ENCODE data around the gene TNNT2.
A peak's percentile ranks its signal among the peaks of the same experiment; 100 is the strongest.

TNNT2 gene

DNA sequence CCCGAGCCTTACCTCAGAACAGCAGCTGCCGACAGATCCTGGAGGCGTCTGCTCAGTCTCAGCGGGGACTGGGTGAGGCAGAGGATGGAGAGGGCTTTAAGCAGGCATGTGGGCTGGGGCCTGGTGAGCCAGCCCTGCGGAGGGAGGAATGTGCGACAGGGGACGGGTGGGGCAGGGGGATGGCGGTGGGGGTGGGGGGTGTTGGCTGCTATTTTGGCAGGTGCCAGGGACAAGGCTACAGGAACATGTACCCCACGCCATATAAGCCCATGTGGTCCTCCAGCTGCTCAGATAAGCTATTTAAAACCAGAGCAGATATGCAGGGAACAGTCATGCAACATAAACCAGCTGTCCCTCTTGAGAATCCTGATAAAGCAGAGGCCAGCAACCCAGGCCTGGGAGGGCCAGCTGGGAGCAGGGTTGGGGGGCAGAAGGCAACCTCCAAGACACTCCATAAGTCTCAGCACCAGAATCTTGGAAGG lies at the start of gene TNNT2:
Gene TNNT2 (minus strand): TSS at position 70 of the 482 bp plus-strand sequence. CDS start 4,426 bp downstream, outside the sequence.
- DNase-seq: no peak

DNA sequence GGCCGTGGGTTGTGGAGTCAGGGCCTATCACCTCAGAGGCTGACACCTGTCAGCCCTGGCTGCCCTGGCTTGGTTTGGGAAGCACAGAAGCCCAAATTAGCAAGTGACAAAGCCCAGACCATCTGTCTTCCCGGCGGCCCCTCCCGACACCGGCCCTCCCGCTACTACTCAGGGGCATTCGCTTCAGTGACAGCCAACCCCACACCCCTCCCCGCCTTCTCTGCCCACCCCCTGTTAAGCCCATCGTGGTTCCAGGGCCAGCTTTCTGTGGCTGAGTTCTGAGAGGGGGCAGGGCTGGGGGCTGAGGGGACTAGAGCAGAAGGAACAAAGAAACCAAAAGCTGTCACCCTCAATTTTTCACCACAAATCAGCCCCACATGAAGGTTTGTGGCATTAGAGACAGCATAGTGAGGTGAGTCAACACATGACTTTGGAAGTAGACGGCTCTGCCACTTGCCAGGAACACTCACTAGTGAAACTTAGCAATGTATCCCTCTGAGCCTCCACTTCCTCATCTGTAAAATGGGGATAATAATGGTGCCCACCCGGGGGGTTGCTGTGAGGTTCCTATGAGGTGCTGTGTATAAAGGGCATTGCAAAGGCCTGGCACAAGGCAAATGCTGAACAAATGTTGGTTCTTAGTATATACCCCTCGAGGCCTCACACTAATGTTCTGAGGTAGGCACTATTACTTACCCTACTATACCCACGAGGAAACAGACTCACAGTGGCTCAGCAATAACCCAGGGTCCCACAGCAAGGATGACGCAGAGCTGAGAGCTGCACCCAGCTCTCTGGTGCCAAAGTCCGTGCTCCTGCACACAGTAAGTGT lies 49.2 kb upstream of the TNNT2 start:
- DNase-seq: no peak

DNA sequence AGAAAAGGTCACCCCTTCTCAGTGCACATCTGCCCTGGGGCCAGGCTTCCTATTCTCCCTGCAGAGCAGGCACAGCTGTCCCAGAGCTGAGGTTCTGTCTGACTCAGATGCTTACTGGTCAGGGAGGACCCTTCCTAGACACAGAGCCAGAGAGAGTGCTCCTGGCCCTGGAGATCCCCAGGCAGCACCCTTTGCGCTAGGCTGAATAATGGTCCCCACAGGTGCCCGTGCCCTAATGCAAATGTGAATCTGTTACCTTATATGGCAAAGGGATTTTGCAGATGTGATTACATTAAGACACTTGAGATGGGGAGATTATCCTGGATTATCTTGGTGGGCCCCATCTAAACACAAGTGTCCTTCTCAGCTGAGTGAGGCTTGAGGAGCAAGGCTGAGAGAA lies 46.7 kb upstream of the TNNT2 start:
- no peak for DNase-seq

GRCh38 chr1:201423655-201424054 lies 46.2 kb upstream of the TNNT2 start:
- DNase-seq: no peak

DNA sequence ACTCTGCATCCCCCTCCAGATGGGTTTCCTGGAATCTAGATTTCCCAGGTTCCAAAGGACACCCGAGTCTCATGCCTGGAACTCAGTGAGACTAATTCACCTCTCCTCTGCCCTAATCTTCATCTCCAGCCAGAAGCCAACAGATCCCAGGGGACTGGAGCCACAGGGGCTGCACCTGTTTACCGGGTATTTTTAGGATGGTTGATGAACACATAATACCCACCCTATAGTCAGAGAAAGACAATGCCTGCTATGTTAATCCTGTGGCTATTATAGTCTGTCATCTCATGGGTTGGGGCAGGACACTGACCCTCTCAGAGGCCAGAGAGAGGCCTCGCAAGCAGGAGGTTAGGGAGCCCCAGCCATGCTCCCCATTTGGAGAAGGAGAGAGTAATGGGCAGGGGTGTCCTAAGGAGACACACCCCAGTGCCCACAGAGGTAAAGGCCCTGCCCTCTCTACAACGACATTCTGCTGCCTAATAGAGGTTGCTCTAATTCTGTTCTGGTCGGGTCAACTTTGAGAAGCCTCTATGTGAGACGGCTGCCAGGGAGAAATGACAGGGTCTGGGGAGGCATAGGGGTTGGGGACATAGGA lies 45.1 kb upstream of the TNNT2 start:
- no peak for DNase-seq

GRCh38 chr1:201422026-201422425 lies 44.5 kb upstream of the TNNT2 start:
- no peak for DNase-seq

GRCh38 chr1:201421041-201421440 lies 43.6 kb upstream of the TNNT2 start:
- DNase-seq: no peak

DNA sequence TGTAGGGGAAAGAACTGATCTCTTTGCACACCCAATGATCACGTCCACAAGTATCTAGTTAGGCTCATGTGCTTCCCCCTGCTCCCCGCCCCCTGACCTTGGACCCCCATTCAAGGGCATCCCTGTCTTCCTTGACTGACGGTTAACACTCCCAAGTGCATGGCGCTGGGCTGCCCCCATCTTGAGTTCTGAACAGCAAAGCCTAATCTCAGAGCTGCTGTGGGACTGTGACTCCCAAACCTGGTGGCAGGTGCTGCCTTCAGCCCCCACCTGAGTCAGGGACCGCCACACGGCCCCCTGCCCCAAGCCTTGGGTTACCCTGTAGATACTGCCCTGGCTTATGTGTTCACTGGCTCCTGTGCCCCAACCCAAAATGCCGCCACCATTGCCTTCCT lies 43.1 kb upstream of the TNNT2 start:
- no peak for DNase-seq

- DNase-seq: no peak
Observed at GRCh38 chr1:201419746-201420607, 42.5 kb upstream of the TNNT2 start.

- no peak for DNase-seq
Observed at GRCh38 chr1:201419256-201419655, 41.8 kb upstream of the TNNT2 start.

- no peak for DNase-seq
Observed at GRCh38 chr1:201418461-201418860, 41.0 kb upstream of the TNNT2 start.

DNA sequence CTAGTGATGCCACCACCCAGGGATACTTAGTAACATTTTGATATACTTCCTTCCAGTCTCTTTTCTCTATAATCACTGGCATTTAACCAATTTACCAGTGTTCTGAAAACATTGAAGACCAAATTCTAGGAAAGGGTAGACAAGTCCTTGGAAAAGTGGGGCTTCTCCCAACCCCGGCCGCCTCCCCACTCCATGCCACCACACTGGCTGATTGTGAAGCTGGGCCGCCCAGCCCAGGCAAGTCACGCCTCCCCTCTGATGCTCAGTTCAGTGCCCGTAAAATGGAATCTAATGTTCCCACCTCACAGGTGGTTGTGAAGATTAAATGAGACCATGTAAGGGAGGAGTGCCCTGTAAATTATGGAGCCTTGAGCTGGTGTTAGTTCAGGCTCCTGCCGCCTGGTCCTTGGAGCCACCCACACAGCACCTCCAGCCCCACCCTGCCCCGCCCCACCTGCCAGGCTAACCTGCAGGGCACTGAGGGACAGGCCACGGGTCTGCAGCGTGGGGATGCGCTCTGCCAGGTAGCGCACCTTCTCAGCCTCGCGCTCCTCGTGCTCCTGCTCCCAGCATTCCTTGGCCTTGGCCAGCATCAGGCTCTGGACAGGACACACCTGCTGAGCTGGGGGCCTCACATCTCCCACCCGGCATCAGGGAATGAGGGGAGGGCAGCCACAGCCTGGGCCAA lies 36.7 kb upstream of the TNNT2 start:
- no peak for DNase-seq

DNA sequence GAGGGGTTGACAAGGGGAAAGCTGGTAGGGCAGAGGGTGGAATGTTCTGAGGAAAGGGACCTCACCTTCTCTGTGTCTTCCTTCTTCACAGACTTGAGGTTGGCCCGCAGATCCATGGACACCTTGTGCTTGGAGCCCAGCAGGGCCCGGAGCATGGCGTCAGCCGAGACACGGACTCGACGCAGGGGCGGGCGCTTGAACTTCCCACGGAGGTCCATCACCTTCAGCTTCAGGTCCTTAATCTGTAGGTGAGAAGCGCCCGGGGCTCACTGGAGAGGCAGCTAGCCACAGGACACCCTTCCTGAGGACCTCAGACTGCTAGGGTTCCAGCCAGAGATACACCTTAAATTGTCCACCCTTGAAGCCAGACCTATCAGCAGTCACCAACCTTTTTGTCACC lies 33.8 kb upstream of the TNNT2 start:
- no peak for DNase-seq

DNA sequence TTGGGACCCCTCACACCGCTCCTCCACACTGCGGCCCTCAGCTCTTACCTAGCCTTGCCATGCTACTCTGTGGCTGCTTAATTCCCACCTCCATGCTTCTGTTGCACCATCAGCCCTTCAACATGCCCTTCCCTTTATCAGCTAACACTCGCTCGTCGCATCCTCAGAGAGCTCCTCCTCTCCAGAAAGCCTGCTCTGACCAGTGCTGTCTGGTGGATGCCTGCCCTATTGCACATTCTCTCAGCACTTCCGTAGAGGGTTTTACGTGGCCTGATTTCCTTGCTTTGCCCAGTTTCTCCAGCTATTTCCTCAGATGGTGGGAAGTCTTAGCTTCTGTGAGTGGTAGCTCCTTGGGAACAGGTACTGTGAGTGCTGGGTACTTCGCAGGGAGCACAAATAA lies 32.0 kb upstream of the TNNT2 start:
- DNase-seq: no peak

DNA sequence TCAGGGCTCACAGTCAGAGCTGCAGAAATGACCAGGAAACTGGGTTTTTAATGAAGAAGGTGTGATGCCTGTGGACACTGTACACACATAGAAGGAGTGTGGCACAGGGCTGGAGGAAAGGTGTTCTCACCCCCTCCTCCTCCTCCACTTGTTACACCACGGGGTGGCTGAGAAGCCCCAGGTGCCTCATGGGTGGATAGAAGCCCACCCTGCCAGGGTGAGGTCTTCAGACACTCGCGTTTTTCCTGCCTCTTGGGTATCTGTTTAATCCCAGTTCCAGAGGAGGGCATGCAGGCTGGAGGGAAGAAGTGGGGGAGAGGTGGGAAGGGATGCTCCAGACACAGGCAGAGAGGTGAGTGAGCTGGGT lies 31.3 kb upstream of the TNNT2 start:
- no peak for DNase-seq

- DNase-seq: peak; percentile 41
Observed at GRCh38 chr1:201408176-201408833, 30.8 kb upstream of the TNNT2 start.

DNA sequence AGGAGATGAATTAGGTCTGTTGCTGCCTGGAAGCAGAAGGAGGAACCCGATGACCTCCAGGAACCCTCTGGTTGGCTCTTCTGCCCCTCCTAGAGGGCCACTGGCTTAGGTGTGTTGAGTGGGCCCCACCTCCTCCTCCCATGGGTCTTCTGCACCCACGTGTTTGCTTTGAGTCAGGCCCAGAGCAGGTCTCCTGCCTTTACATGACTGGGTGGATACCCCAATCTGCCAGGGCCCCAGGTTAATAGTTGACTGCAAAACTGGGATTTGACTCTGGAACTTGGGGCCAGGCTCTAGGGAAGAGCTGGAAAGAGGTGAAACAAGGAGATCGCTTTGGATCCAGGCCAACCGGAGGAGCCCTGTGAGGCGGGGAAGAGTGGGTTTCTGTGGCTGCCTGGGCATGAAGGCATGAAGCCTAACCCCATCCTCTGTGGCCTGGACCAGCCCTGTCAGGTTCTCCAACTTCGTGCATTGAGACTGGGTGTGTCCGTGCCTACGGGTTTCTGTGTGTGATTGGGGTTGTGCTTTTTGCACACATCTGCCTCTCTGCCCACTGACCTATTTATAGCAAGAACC lies 29.4 kb upstream of the TNNT2 start:
- no peak for DNase-seq

DNA sequence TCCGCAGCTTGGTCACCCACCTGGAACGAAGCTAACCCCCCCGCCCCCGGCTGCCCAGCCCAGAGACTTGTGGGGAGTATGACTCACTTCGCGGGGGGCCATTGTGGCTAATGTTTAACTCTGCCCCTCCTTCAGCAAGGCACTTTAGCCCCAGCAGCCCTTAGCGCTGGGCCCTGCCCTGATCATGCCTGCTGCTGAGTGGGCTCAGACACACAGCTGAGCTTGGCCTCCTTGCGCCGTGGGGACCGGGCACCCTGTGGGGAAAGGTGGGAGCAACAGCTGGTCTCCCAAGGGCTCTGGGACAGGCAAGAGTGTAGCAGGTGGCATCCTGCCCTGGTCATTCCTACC lies 28.0 kb upstream of the TNNT2 start:
- DNase-seq: no peak

- no peak for DNase-seq
Observed at GRCh38 chr1:201404722-201405483, 27.4 kb upstream of the TNNT2 start.

GRCh38 chr1:201404055-201404454 lies 26.6 kb upstream of the TNNT2 start:
- DNase-seq: no peak

DNA sequence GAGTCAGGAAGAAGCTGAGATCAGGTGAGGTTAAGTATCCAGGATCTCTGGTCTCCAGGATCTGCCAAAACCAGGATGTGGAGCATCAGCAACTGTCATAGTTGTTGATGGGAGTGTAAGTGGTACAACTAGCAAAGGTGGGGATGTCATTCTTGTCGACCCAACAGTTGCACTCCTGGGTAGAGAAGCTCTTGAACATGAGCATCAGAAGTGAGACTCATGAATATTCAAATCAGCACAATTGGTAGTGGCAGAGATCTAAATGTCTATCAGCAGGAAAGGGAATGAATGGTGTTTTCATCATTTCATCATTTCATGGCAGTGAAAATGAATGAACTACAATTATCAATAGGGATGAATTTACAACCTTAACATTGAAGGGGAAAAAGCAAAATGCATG lies 25.9 kb upstream of the TNNT2 start:
- no peak for DNase-seq
